ENCODE measurements around the gene GLIPR1.
"Not testable (repeated sequence)": the region's sequence is repeated elsewhere in the genome, so short reads cannot be mapped to it uniquely, and the experiment has no call there.

The GLIPR1 gene

DNA sequence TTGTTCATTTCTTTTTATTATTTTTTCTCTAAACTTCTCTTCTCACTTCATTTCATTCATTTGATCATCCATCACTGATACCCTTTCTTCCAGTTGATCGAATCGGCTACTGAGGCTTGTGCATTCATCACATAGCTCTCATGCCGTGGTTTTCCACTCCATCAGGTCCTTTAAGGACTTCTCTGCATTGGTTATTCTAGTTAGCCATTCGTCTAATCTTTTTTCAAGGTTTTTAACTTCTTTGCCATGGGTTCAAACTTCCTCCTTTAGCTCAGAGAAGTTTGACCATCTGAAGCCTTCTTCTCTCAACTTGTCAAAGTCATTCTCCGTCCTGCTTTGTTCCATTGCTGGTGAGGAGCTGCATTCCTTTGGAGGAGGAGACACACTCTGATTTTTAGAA is 41.6 kb downstream of the GLIPR1 start:
- not testable (repeated sequence) for DNase-seq

GRCh38 chr12:75525263-75525662 is 44.7 kb downstream of the GLIPR1 start:
- DNase-seq: no peak

DNA sequence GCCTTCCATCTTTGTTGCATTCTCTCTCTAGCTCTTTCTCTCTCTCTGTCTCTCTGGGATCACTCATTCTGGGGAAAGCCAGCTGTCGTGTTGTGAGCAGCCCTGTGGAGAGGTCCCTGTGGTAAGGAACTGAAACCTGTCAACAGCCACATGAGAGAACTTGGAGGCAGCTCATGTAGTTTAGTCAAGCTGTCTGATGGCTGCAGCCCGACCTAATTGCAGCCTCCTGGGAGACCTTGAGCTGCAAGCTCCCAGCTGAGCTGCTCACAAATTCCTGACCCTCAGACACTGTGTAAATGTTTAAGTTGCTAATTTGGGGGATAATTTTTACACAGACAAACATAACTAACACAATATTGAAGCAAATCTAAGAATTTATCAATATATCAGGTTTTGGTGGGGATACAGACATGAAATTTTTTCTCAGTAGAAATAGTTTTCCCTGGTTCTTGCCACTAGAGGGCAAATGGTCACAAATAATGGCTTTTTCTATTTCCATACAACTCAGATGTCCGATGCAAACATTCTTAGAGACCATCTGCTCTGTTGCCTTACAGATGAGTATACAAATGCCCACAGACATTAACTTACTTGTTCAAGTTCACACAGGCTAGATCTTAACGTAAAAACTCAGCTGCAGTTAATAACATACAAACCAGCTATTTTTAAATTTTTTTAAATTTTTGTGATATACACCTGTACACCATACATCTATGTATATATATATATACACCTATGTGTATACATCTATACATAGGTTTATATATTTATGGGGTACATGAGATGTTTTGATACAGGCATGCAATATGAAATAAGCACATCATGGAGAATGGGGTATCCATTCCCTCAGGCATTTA is 46.3 kb downstream of the GLIPR1 start:
- peak; percentile 62 for DNase-seq

DNA sequence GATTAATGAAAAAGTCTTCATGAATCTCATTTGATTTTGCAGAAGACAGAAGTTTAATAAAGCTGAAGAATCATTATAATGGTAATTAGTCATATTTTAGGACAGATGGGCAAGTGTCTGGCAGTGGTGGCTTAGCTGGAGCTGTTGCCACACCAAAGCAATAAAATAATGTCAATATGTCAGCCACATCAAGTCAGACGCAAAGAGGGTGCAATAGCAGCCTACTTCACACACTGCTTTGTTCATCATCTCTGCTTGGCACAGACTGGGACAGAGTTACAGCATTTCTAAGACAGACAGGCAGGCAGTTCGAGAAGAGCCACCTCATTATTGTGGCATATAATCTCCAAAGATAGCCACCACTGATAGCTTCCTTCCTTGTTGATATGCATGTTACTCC is 47.7 kb downstream of the GLIPR1 start:
- DNase-seq: no peak

GRCh38 chr12:75528692-75529091 is 48.1 kb downstream of the GLIPR1 start:
- no peak for DNase-seq

DNA sequence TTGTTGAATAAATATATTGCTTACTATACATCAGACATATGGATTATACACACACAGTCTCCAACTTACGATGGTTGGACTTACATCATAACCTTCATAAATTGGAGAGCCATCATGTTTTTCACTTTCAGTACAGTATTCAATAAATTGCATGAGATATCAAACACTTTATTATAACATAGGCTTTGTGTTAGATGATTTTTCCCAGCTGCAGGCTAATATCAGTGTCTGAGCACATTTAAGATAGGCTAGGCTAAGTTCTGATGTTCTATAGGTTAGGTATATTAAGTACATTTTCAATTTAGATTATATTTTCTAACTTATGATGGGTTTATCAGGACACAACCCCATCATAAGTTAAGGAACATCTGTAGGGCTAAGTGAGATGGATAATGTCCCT is 48.8 kb downstream of the GLIPR1 start:
- no peak for DNase-seq

- no peak for DNase-seq
Observed at GRCh38 chr12:75529826-75530225, 49.3 kb downstream of the GLIPR1 start.

GRCh38 chr12:75533239-75533638 is 52.7 kb downstream of the GLIPR1 start:
- no peak for DNase-seq

DNA sequence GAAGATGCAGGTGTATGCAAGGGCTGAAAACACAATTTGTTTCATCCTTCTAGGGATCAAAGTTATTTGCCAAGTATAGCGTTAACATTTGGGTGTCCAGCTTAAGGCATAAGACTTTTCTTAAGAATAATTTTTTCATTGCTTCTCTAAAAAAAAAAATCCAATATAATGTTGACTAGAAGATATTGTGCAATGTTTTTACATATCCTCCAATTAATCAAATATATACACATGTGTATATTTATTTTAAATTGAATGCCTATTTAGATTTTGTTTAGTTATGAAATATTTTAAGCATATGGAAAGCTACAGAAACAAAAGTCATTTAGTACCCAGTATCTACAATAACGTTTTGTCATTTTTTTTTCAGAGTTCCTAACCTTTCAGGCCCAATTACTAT is 59.3 kb downstream of the GLIPR1 start:
- no peak for DNase-seq

- no peak for DNase-seq
Observed at GRCh38 chr12:75542942-75543341, 62.4 kb downstream of the GLIPR1 start.

GRCh38 chr12:75543529-75543928 is 63.0 kb downstream of the GLIPR1 start:
- DNase-seq: no peak

DNA sequence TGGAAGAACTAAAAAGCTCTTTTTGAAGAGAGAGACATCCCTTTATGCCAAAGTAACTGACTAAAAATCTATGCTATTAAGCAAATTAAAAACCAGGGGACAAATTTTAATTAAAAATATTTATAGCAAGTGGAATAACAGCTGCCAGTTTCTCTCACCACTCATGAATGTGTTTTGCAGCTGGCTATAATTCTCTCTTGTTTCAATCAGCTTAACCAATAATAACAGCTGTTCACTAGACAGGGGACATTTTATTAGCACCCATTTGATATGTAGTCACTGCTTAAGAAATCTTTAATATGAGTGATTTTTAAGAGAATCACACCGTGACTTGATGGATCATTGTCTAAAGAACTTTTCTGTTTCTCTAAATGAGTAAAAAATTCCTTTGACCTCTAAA is 65.1 kb downstream of the GLIPR1 start:
- no peak for DNase-seq

DNA sequence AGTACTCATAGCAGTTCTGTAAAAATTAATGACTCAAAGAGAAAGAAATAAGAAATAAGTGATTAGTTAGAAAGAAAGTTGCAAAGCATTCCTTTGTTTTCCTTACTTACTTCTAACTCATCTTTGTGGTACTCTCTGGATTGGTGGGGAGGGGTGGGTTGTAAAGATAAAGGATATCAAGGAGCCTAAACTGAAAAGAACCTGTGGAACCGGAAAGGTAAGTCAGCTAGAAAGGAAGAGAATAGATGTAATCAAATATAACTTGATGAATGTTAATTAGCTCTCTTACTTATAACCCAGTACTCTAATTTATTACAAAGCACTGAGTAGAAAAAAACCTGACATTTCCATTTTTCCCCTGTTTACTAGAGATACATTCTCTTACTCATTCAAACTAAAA is 68.3 kb downstream of the GLIPR1 start:
- no peak for DNase-seq

DNA sequence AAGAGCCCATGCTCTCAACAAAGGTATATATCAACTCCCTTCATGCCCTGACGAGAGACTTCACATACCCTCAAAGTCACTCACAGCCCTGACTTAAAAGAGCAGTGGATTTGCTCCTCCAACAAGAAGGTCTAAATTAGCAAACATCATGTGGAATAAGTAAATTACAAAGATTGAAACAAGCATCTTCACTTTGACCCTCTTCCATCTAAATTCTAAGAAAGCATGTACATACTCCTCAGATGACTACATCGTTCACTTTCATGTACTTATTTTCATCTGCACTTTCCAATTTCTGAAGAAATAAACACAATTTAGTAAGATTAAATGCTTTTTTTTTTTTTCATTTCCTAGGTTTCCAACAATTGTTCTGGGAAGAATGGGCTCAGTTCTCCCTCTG is 69.4 kb downstream of the GLIPR1 start:
- no peak for DNase-seq

DNA sequence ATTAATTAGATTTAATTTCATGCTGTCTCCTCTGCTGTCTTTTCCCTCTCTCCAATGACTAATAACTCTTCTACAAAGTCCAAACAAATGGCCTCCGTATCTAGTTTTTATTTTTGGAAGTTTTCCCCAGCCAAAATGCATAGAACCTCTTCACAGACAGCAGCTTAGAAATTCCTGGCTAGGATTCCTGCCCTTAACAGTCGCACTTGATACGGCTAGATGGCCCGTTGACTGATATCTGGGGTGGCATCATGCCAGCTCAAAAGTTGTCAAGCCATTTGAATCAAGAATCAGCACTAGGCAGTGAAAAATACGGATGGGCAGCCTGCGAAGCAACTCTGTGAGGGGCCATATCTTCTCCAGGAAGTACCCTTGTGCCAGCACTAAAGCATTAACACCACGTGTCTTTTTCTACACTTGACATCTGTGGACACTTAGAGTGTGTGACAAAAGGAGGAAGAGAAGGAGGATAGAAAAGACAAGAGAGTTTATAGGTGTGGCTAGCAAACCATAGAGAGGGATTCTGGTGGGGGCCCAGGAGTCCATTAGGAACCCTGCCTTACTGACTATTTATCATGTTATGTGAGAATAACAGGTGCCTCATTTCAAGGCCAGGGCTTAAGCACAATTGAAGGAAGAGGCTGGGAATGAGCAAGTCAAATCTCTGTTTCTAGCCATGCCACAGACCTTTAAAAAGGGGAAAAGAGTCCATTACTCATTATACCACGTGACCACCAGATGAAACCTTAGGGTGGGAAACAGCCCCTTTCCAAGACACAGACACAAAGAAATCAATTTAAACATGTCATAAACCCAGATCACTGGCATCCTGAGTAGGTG is 70.1 kb downstream of the GLIPR1 start:
- DNase-seq: no peak

GRCh38 chr12:75551477-75551876 is 70.9 kb downstream of the GLIPR1 start:
- no peak for DNase-seq

DNA sequence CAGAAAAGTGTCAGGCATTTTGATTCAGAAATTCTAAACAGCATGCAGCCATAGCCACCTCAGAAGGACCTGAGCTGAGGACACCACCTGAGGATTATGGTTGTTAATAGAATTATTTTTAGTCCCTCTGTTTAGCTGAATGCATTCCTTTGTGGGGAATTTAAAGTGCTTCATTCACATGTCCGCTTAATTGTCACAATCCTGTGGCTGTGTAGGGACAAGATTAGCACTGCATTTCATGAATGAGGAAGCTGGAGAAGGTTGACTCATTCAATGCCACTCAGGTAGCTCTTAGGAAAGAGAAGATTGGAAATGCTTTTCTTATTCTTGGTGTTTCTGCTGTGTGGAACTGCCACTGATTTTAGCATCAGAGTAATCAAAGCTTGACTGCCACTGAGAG is 72.8 kb downstream of the GLIPR1 start:
- DNase-seq: no peak
